Fibroblast of lung (primary cell): ENCODE results near the gene CNTN4. TPM values are rescaled to one million over a fixed set of nuclear protein-coding genes. Genes with fewer than 3 reads are reported as not detected.
"Not testable (repeated sequence)": the region's sequence is repeated elsewhere in the genome, so short reads cannot be mapped to it uniquely, and the experiment has no call there.

Experiments used
- DNase-seq, 2 donors: peaks; one replicate each; pipeline versions ENCODE4 v3.0.0 to v3.0.0-alpha.2; 2010; ENCODE audit warnings: low read depth in 2 of 2
- H2AFZ ChIP-seq: 2 replicates; pipeline ENCODE4 v1.5.1; 2012; ENCODE audit warnings: low read length, control low read depth, inconsistent platforms
- H3K27ac ChIP-seq: 2 replicates; pipeline ENCODE4 v1.5.1; 2011; ENCODE audit warnings: low read length, control low read depth; ENCODE audit not compliant: insufficient read depth
- H3K27me3 ChIP-seq: 2 replicates; pipeline ENCODE4 v1.5.1; 2011; ENCODE audit warnings: mild to moderate bottlenecking, low read length; ENCODE audit not compliant: control insufficient read depth, insufficient read depth
- H3K36me3 ChIP-seq: 2 replicates; pipeline ENCODE4 v1.5.1; 2011; ENCODE audit warnings: low read length; ENCODE audit not compliant: control insufficient read depth, insufficient read depth
- H3K4me1 ChIP-seq: 2 replicates; pipeline ENCODE4 v1.5.1; 2011; ENCODE audit warnings: low read length; ENCODE audit not compliant: control insufficient read depth, insufficient read depth; ENCODE audit errors: extremely low read depth
- H3K4me2 ChIP-seq: 2 replicates; pipeline ENCODE4 v1.5.1; 2011; ENCODE audit warnings: low read length, control low read depth; ENCODE audit not compliant: insufficient read depth; ENCODE audit errors: extremely low read depth
- H3K4me3 ChIP-seq, 4 experiments: fragments of 200-600 bp in 1 of 4; sonication (generic) in 1 of 4; replicated peaks in 1 of 4; 2 replicates each; pipeline ENCODE4 v1.5.1; 2011 to 2016; ENCODE audit warnings: low read length in 4 of 4, low read depth in 3 of 4, mild to moderate bottlenecking in 3 of 4, control low read depth in 2 of 4, inconsistent platforms in 1 of 4, mixed read lengths in 1 of 4; ENCODE audit not compliant: insufficient read depth in 1 of 4; ENCODE audit errors: control extremely low read depth in 1 of 4
- H3K79me2 ChIP-seq: 2 replicates; pipeline ENCODE4 v1.5.1; 2012; ENCODE audit warnings: mild to moderate bottlenecking, low read length, inconsistent platforms; ENCODE audit not compliant: control insufficient read depth, insufficient read depth
- H3K9ac ChIP-seq: 2 replicates; pipeline ENCODE4 v1.5.1; 2011; ENCODE audit warnings: mild to moderate bottlenecking, low read length, control low read depth; ENCODE audit not compliant: insufficient read depth
- H3K9me3 ChIP-seq: 2 replicates; pipeline ENCODE4 v1.5.1; 2012; ENCODE audit warnings: low read depth, low read length; ENCODE audit not compliant: control insufficient read depth, insufficient read depth
- H4K20me1 ChIP-seq: 2 replicates; pipeline ENCODE4 v1.5.1; 2011; ENCODE audit warnings: low read length; ENCODE audit not compliant: control insufficient read depth, insufficient read depth; ENCODE audit errors: extremely low read depth
- EZH2 ChIP-seq: IDR thresholded peaks from 2 replicates; pipeline ENCODE4 v1.5.1; 2012; ENCODE audit warnings: low read length, control low read depth, mild to moderate bottlenecking; ENCODE audit errors: missing control alignments
- polyA plus RNA-seq, 2 donors: library from polyadenylated mRNA; depleted of rRNA in 1 of 2; stranded (reverse) in 1 of 2; unstranded in 1 of 2; fragments of >200 nt; gene quantifications; 2 replicates each; pipeline ENCODE4 v1.2.1, GENCODE V29; 2011 to 2012; ENCODE audit warnings: missing spikeins in 1 of 2
- total RNA-seq: library from RNA; depleted of rRNA; stranded (reverse); fragments of >200 nt; gene quantifications from 2 replicates; pipeline ENCODE4 v1.2.1, GENCODE V29; 2014
- TF ChIP-seq, protein P1 (sequence below), 2 donors: IDR thresholded peaks in 1 of 2; conservative IDR thresholded peaks in 1 of 2; 1 replicate in 1 of 2; 2 replicates in 1 of 2; pipeline ENCODE4 v1.5.1; 2011 to 2012; ENCODE audit warnings: low read length in 2 of 2, control low read depth in 1 of 2, inconsistent platforms in 1 of 2, low read depth in 1 of 2, mild to moderate bottlenecking in 1 of 2

Gene CNTN4
- total and polyA plus RNA-seq, 2 donors (not counting 1 experiment from before 2014, with no cell fraction given) = 0.17 to 0.69 TPM

DNA sequence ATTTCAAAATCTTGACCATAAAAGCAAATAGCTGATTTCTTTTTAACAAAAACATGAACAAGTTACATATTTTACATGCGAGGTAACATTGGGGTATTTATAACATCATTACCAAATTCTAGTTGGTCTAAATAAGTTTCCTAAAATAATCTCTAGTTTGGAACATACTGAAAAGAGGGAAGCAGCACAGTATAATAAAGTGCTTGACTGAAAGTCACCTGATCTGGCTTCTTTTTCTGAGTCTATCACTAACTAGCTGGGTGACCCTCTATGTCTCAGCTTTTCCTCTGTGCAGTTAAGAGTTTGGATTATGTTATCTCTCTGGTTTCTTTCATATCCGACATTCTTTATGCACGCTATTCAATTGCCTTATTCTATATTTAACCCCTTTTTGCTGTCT is 19.8 kb upstream of the CNTN4 start:
- TF ChIP-seq, protein P1, sequence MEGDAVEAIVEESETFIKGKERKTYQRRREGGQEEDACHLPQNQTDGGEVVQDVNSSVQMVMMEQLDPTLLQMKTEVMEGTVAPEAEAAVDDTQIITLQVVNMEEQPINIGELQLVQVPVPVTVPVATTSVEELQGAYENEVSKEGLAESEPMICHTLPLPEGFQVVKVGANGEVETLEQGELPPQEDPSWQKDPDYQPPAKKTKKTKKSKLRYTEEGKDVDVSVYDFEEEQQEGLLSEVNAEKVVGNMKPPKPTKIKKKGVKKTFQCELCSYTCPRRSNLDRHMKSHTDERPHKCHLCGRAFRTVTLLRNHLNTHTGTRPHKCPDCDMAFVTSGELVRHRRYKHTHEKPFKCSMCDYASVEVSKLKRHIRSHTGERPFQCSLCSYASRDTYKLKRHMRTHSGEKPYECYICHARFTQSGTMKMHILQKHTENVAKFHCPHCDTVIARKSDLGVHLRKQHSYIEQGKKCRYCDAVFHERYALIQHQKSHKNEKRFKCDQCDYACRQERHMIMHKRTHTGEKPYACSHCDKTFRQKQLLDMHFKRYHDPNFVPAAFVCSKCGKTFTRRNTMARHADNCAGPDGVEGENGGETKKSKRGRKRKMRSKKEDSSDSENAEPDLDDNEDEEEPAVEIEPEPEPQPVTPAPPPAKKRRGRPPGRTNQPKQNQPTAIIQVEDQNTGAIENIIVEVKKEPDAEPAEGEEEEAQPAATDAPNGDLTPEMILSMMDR (conservative IDR thresholded peaks at IDR 0.05 in 1 of 2, IDR thresholded peaks at IDR 0.05 in 1 of 2; ENCODE audit: low read depth in 1 of 2, low read length in 2 of 2) = no peak
- TF ChIP-seq EZH2 = no peak
- no peak overlapping the region for H3K9ac ChIP-seq
- no peaks in the 10 kb centered on the region for H3K36me3 ChIP-seq
- no peak for DNase-seq
- no peaks in the 10 kb centered on the region for H3K27me3 ChIP-seq
- no peaks in the 10 kb centered on the region for H4K20me1 ChIP-seq
- no peak overlapping the region for H3K4me2 ChIP-seq
- no peaks in the 10 kb centered on the region for H3K4me1 ChIP-seq
- H3K79me2 ChIP-seq = no peaks in the 10 kb centered on the region
- H3K4me3 ChIP-seq = no peak overlapping the region
- no peaks in the 10 kb centered on the region for H3K9me3 ChIP-seq
- no peak overlapping the region for H3K27ac ChIP-seq
- no peak overlapping the region for H2AFZ ChIP-seq

DNA sequence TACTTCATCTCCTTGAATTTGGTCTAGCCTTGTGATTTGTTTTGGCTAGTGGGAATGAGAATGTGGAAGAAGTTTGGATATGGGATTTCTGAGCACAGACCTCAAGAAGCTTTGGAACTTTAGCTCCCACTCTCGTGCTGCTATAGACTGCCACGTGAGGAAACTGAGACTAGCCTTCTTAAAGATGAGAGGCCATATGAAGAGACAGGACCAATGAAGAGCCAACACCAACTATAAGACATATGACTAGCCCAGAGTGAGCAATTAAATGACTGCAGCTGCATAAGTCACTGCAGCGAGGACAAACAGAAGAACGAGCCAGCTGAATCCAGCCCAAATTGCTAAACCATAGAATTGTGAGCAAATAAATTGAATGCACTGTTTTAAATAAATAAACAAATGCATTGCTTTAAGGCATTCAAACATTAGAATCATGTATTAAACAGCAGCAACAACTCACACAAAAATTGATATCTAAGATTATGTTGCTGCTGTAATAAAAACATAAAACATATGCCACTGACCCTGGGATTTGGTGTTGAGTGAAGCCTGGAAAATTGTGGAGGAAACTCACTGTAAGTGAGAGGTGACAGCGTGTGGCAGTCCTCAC is 15.7 kb upstream of the CNTN4 start:
- Histone ChIP-seq H3K27me3 (no peaks in the 10 kb centered on the region), H4K20me1 (no peaks in the 10 kb centered on the region), H3K36me3 (no peaks in the 10 kb centered on the region), H3K9ac (no peak overlapping the region), H3K27ac (no peak overlapping the region), H3K79me2 (no peaks in the 10 kb centered on the region), H3K9me3 (no peaks in the 10 kb centered on the region), H3K4me1 (no peaks in the 10 kb centered on the region), H3K4me2 (no peak overlapping the region), H3K4me3 (no peak overlapping the region), H2AFZ (no peak overlapping the region)
- no peak for DNase-seq
- TF ChIP-seq EZH2 = no peak
- TF ChIP-seq, protein P1 (conservative IDR thresholded peaks at IDR 0.05 in 1 of 2, IDR thresholded peaks at IDR 0.05 in 1 of 2; ENCODE audit: low read depth in 1 of 2, low read length in 2 of 2) = no peak

- H3K27ac ChIP-seq, H2AFZ ChIP-seq, H4K20me1 ChIP-seq, H3K9ac ChIP-seq, H3K4me1 ChIP-seq, DNase-seq, H3K4me2 ChIP-seq, H3K79me2 ChIP-seq, H3K9me3 ChIP-seq, H3K36me3 ChIP-seq, H3K27me3 ChIP-seq, H3K4me3 ChIP-seq: not testable (repeated sequence)
Measured at GRCh38 chr3:2083558-2083957, 15.1 kb upstream of the CNTN4 start.
